B cell (primary cell): Measurements from ENCODE around the gene DLD. TPM values are rescaled to one million over a fixed set of nuclear protein-coding genes. Genes with fewer than 3 reads are reported as not detected.

Experiments used
- ATAC-seq: fragments of 200-7000 bp; cut with Tn5 transposase; one replicate; pipeline ENCODE4 v1.10.0; 2021; ENCODE audit warnings: low read depth, mild to moderate bottlenecking, moderate number of reproducible peaks, moderate library complexity
- CTCF ChIA-PET: fragments of 350-600 bp; sonication (Branson Sonifier 250); formaldehyde crosslinking; loops from one replicate; lab custom pipeline; 2021; ENCODE audit warnings: antibody characterized with exemption, inconsistent platforms; lab: Charles Lee
- POLR2A ChIA-PET: fragments of 350-600 bp; sonication (Branson Sonifier 250); formaldehyde crosslinking; loops from one replicate; lab custom pipeline; 2021; ENCODE audit warnings: antibody characterized with exemption; lab: Charles Lee
- DNase-seq: peaks from one replicate; pipeline ENCODE4 v3.0.0; 2013
- H2AFZ ChIP-seq: 2 replicates; pipeline ENCODE4 v1.6.1; 2012; ENCODE audit warnings: mild to moderate bottlenecking, low read depth, low read length; ENCODE audit not compliant: insufficient read depth, poor library complexity, severe bottlenecking
- H3K27ac ChIP-seq, 2 donors: 1 replicate in 1 of 2; 2 replicates in 1 of 2; pipeline ENCODE4 v1.5.1; 2012 to 2013; ENCODE audit warnings: low read length in 2 of 2, mild to moderate bottlenecking in 2 of 2, moderate library complexity in 1 of 2
- H3K27me3 ChIP-seq, 4 experiments: fragments of 200-600 bp in 1 of 4; sonication (generic) in 1 of 4; replicated peaks in 1 of 4; 1 replicate in 2 of 4; 2 replicates in 2 of 4; pipeline versions ENCODE4 v1.6.1 to v1.7.0; 2013 to 2016; ENCODE audit warnings: low read length in 3 of 4, mild to moderate bottlenecking in 2 of 4, mixed read lengths in 1 of 4, moderate library complexity in 1 of 4; ENCODE audit not compliant: insufficient read depth in 4 of 4, control insufficient read depth in 3 of 4; ENCODE audit errors: control extremely low read depth in 1 of 4
- H3K36me3 ChIP-seq, 2 experiments: replicated peaks in 1 of 2; 1 replicate in 1 of 2; 2 replicates in 1 of 2; pipeline versions ENCODE4 v1.6.1 to v1.7.1; 2013; ENCODE audit warnings: low read length in 1 of 2; ENCODE audit not compliant: insufficient read depth in 2 of 2, control insufficient read depth in 1 of 2; ENCODE audit errors: control extremely low read depth in 1 of 2, extremely low read depth in 1 of 2
- H3K4me1 ChIP-seq, 2 donors: fragments of 200-600 bp in 1 of 2; sonication (generic) in 1 of 2; 1 replicate in 1 of 2; 2 replicates in 1 of 2; pipeline versions ENCODE4 v1.5.1 to v1.6.1; 2013 to 2017; ENCODE audit warnings: low read length in 2 of 2; ENCODE audit not compliant: control insufficient read depth in 2 of 2, insufficient read depth in 2 of 2
- H3K4me2 ChIP-seq: replicated peaks from 2 replicates; pipeline ENCODE3; 2012; ENCODE audit warnings: mild to moderate bottlenecking, low read depth, low read length; ENCODE audit not compliant: poor library complexity, severe bottlenecking
- H3K4me3 ChIP-seq, 5 experiments: fragments of 200-600 bp in 1 of 5; sonication (generic) in 1 of 5; 1 replicate in 3 of 5; 2 replicates in 2 of 5; pipeline versions ENCODE4 v1.5.1 to v1.7.0; 2011 to 2016; ENCODE audit warnings: low read length in 4 of 5, mild to moderate bottlenecking in 4 of 5, low read depth in 2 of 5, control low read depth in 1 of 5, moderate library complexity in 1 of 5; ENCODE audit not compliant: insufficient read depth in 1 of 5; ENCODE audit errors: control extremely low read depth in 1 of 5, extremely low read depth in 1 of 5
- H3K79me2 ChIP-seq: fragments of 200-600 bp; sonication (generic); one replicate; pipeline ENCODE4 v1.6.0; 2016; ENCODE audit warnings: low read length; ENCODE audit not compliant: control insufficient read depth, insufficient read depth
- H3K9ac ChIP-seq: fragments of 200-600 bp; sonication (generic); 2 replicates; pipeline ENCODE4 v1.6.1; 2017; ENCODE audit warnings: mild to moderate bottlenecking, low read length, moderate library complexity
- H3K9me3 ChIP-seq, 3 donors: one replicate each; pipeline versions ENCODE4 v1.6.1 to v1.7.1; 2013; ENCODE audit warnings: low read length in 2 of 3; ENCODE audit not compliant: control insufficient read depth in 2 of 3, insufficient read depth in 1 of 3; ENCODE audit errors: control extremely low read depth in 1 of 3
- H4K20me1 ChIP-seq: 2 replicates; pipeline ENCODE4 v1.6.0; 2012; ENCODE audit warnings: mild to moderate bottlenecking, low read length; ENCODE audit not compliant: insufficient read depth, control insufficient read depth, poor library complexity, severe bottlenecking
- H3K27ac Mint-ChIP-seq: one replicate; pipeline ENCODE4 v1.8.0; 2021; ENCODE audit warnings: mixed read lengths
- H3K27me3 Mint-ChIP-seq: one replicate; pipeline ENCODE4 v1.8.0; 2021; ENCODE audit warnings: mixed read lengths
- H3K4me1 Mint-ChIP-seq: one replicate; pipeline ENCODE4 v1.8.0; 2021; ENCODE audit warnings: mixed read lengths
- H3K4me3 Mint-ChIP-seq: one replicate; pipeline ENCODE4 v1.8.0; 2021; ENCODE audit warnings: mixed read lengths
- H3K9me3 Mint-ChIP-seq: one replicate; pipeline ENCODE4 v1.8.0; 2022; ENCODE audit warnings: mixed read lengths; ENCODE audit not compliant: insufficient read depth
- EZH2 ChIP-seq: IDR thresholded peaks from 2 replicates; pipeline ENCODE4 v1.6.1; 2012; ENCODE audit warnings: borderline replicate concordance, low read depth, mild to moderate bottlenecking, moderate library complexity, low read length; ENCODE audit not compliant: insufficient read depth, poor library complexity, severe bottlenecking
- WGBS: methylation state at CpG from one replicate; pipeline ENCODE4 v1.1.5; 2013; ENCODE audit warnings: missing lambda C conversion rate; ENCODE audit not compliant: insufficient coverage; 5-methylcytosine and 5-hydroxymethylcytosine counted together
- intact Hi-C: fragments of 100-400 bp; cut with micrococcal nuclease; formaldehyde crosslinking; loops from one replicate; pipeline ENCODE4 v1.10.0; 2022
- polyA plus RNA-seq: library from polyadenylated mRNA; depleted of rRNA; stranded (reverse); fragments of >200 nt; gene quantifications from 2 replicates; pipeline ENCODE4 v1.2.3, GENCODE V29; 2012
- total RNA-seq, 2 donors: library from RNA; stranded (reverse); fragments of 120-200 nt in 1 of 2; gene quantifications; 1 replicate in 1 of 2; 2 replicates in 1 of 2; pipeline versions ENCODE4 v1.2.3 to v1.2.4, GENCODE V29; 2013 to 2022
- TF ChIP-seq, protein P1 (sequence below): fragments of 200-600 bp; IDR thresholded peaks from one replicate; pipeline ENCODE4 v1.8.0; 2022; ENCODE audit warnings: antibody characterized with exemption, mild to moderate bottlenecking

The DLD gene
- total and polyA plus RNA-seq, 2 donors (not counting 1 experiment from before 2014, with no cell fraction given), result 26.7 to 47.9 TPM

DNA sequence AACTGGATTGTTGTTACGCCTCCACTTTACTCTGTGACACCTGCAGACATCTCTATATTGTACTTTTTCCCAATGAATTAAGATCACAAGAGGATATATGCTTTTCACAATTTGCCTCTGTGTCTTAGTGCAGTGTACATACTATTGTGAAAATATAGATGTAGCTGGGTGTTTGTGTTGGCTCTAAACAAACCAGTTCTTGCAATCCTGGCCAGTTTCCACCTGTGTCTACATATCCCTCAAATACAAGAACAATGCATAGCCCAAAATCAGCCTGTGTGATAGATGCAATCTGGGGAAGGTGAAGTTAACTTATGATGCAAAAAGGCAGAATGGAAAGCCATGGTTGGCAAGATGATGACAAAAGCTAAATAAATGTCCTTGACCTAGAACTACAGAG lies 36.5 kb upstream of the DLD start:
- peaks cover 2% of the 10 kb centered on the region for H3K9me3 Mint-ChIP-seq
- Histone ChIP-seq H3K4me1 (peaks cover 0 to 8% of the 10 kb centered on the region in 2 donors), H3K36me3 (no peaks in the 10 kb centered on the region), H3K9ac (no peak overlapping the region), H3K4me3 (no peak overlapping the region), H4K20me1 (no peaks in the 10 kb centered on the region), H3K27me3 (peaks cover 0 to 4% (median 0%) of the 10 kb centered on the region in 4 experiments), H3K27ac (no peak overlapping the region), H2AFZ (no peak overlapping the region), H3K79me2 (no peaks in the 10 kb centered on the region), H3K4me2 (no peak overlapping the region), H3K9me3 (no peaks in the 10 kb centered on the region)
- ChIA-PET CTCF (interaction anchor here (1.1 kb wide), 1 partner anchor 9 kb away, joined by 3 read pairs; no protein-coding TSS in a partner anchor), POLR2A (no interaction called here)
- no peak overlapping the region for H3K27ac Mint-ChIP-seq
- intact Hi-C loops, result no loop called here
- DNase-seq (no peak), ATAC-seq (no peak)
- no CpG with 5 or more reads among the region's 1 CpG for WGBS
- H3K27me3 Mint-ChIP-seq, result peaks cover 27% of the 10 kb centered on the region
- TF ChIP-seq, protein P1, sequence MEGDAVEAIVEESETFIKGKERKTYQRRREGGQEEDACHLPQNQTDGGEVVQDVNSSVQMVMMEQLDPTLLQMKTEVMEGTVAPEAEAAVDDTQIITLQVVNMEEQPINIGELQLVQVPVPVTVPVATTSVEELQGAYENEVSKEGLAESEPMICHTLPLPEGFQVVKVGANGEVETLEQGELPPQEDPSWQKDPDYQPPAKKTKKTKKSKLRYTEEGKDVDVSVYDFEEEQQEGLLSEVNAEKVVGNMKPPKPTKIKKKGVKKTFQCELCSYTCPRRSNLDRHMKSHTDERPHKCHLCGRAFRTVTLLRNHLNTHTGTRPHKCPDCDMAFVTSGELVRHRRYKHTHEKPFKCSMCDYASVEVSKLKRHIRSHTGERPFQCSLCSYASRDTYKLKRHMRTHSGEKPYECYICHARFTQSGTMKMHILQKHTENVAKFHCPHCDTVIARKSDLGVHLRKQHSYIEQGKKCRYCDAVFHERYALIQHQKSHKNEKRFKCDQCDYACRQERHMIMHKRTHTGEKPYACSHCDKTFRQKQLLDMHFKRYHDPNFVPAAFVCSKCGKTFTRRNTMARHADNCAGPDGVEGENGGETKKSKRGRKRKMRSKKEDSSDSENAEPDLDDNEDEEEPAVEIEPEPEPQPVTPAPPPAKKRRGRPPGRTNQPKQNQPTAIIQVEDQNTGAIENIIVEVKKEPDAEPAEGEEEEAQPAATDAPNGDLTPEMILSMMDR, result no peak
- no peak for TF ChIP-seq EZH2
- peaks cover 7% of the 10 kb centered on the region for H3K4me1 Mint-ChIP-seq
- H3K4me3 Mint-ChIP-seq, result no peak overlapping the region

DNA sequence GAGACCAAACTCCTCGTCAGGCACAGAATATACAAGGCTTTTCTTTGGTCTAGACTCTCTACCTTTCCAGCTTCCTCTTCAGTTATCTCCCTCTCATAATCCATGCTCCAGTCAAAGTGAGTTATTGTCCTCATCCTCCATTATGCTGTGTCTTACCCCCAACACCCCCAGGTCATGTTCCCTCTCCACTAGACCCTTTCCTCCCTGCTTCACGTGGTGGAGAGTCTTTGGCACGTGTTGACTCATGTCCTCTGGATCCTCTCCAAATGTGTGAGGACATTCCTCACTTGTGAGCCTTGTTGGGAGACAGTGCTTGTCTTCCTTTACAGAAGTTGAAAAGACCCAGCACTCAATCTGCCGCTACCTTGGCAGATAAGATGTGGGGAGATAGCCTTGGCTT lies 36.0 kb upstream of the DLD start:
- H3K27me3 Mint-ChIP-seq, result peaks cover 29% of the 10 kb centered on the region
- Histone ChIP-seq H4K20me1 (no peaks in the 10 kb centered on the region), H3K9ac (no peak overlapping the region), H3K9me3 (no peaks in the 10 kb centered on the region), H3K4me2 (no peak overlapping the region), H2AFZ (no peak overlapping the region), H3K4me3 (no peak overlapping the region), H3K27ac (no peak overlapping the region), H3K36me3 (no peaks in the 10 kb centered on the region), H3K4me1 (peaks cover 0 to 8% of the 10 kb centered on the region in 2 donors), H3K27me3 (peaks cover 0 to 4% (median 0%) of the 10 kb centered on the region in 4 experiments), H3K79me2 (no peaks in the 10 kb centered on the region)
- 52% methylated on average over 4 of the region's 4 CpGs for WGBS
- no peak for TF ChIP-seq EZH2
- TF ChIP-seq, protein P1, result no peak
- POLR2A ChIA-PET, result no interaction called here
- H3K4me3 Mint-ChIP-seq, result no peak overlapping the region
- DNase-seq (no peak), ATAC-seq (no peak)
- H3K4me1 Mint-ChIP-seq, result peaks cover 7% of the 10 kb centered on the region
- no peak overlapping the region for H3K27ac Mint-ChIP-seq
- intact Hi-C loops, result no loop called here
- CTCF ChIA-PET, result no interaction called here
- peaks cover 2% of the 10 kb centered on the region for H3K9me3 Mint-ChIP-seq
